T-helper 9 cell (primary cell): ENCODE results near the gene SLAMF1.

Source experiments
- DNase-seq: peaks from one replicate; pipeline ENCODE4 v3.0.0-alpha.2; 2020

Gene SLAMF1

DNA sequence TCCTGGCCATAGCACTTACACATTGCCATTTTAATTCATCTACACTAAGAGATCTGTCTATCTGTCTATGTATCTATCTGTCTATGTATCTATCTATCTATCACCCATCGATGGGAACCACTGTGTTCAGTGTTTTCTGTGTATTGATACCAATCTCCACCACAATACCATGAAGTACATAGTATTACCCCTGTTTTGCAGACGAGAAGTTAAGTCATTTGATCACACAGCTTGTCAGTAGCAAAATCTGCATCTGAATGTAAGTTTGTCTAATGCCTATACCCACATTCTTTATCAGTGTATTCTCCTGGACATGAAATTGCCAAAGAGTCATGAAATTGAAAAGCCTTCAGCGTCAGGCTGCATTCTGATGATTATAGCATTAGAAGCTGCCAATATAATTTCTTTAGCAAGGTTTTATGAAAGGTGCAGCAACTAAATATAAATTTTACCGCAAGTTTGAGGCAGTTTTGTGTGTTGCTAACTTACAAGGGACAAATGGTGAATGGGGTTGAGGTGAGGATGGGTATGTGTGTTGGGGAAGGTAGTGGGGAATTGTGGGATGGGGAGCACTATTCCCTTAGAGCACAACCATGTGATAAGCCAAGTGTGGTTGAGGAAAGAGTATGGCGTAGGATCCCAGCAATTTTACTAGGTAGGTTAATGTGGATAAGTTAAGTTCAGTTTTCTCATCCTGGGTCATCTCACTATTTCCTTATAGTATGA lies 24.2 kb downstream of the SLAMF1 start:
- no peak for DNase-seq

GRCh38 chr1:160621633-160622413 lies 25.0 kb downstream of the SLAMF1 start:
- no peak for DNase-seq

- DNase-seq = no peak
Measured at GRCh38 chr1:160620942-160621632, 25.8 kb downstream of the SLAMF1 start.

GRCh38 chr1:160619742-160620277 lies 27.0 kb downstream of the SLAMF1 start:
- DNase-seq = no peak

GRCh38 chr1:160618763-160619274 lies 28.0 kb downstream of the SLAMF1 start:
- no peak for DNase-seq

GRCh38 chr1:160618327-160618726 lies 28.5 kb downstream of the SLAMF1 start:
- DNase-seq = no peak

DNA sequence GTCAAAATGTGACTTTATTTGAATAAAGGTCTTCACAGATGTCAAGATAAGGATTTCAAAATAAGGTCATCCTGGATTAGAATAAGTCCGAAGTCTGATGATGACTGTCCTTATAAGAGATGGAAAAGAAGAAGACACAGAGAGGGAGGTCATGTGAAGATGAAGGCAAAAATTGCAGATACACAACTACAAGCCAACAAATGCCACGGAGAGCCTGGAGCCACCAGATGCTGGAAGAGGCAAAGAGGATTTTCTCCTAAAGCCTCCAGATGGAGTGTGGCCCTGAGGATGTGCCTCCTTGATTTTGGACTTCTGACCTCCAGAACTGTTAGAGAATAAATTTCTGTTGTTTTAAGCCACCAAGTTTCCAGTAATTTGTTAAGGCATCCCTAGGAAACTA lies 31.2 kb downstream of the SLAMF1 start:
- DNase-seq = no peak

DNA sequence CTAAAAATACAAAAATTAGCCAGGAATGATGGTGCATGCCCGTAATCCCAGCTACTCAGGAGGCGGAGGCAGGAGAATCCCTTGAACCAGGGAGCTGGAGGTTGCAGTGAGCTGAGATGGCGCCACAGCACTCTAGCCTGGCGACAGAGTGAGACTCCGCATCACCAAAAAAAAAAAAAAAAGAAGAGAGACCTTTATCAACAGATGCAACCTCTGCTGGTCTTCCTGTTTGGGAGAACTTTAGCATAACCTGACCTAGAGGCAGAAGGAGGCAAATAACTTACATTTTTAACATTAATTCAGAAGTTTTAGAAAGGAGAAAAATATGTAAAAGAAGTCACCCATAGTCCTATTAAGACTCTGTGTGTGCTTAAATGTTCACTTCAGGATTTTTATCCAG lies 32.4 kb downstream of the SLAMF1 start:
- DNase-seq = no peak

- no peak for DNase-seq
Measured at GRCh38 chr1:160612613-160613218, 34.1 kb downstream of the SLAMF1 start.

GRCh38 chr1:160610569-160611242 lies 36.1 kb downstream of the SLAMF1 start:
- no peak for DNase-seq

DNA sequence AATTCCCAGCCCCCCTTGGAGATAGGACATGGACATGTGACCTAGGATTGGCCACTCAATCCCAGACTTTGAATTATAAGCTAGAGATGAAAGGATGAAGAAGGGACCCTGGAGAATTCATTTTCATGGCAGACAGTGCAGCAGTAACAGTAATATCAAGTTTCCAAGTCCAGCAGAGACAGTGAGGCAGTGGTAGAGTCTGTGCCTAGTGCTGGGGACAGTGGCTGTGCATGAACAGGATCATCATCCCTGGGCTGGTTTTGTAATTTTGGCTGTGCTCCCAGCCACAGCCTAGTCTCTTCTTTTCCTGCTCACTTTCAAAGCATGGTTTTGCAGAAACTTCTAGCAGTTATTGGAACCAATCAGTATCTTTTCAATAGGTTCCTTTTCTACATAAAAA lies 37.9 kb downstream of the SLAMF1 start:
- no peak for DNase-seq

- no peak for DNase-seq
Measured at GRCh38 chr1:160608514-160608913, 38.3 kb downstream of the SLAMF1 start.

DNA sequence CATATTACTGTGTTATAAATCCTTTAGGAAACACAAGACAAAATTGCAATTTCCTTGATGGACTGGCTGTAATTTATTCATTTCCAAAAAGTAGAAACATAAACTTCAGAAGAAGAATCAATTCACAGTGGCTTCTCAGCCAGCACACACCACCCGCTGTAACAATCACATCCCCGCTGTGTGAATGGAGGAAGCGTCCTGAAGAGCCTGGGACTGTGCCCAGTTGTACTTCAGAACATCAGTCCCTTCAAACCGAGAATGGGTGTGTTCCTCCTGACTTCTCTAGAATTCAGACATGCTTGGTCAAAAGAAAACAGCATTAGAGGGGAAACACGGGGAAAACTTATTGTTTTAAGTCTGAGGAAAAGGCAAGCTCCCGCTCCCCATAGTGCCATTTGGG lies 38.8 kb downstream of the SLAMF1 start:
- DNase-seq = no peak

DNA sequence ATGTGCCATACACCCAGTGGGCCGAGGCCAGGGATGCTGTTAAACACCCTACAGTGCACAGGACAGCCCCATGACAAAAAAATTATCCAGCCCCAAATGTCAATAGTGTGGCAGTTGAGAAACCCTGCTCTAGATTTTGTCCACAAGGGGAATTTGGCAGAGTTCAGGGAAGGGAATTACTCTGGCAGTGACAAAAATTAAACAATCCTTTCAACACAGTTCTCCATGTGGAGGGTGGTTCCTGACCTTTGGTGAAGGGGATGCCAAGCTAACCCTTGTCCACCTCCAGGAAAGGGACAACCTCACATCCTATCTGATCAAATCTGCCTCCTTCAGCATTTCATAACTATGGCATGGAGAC lies 39.2 kb downstream of the SLAMF1 start:
- no peak for DNase-seq

DNA sequence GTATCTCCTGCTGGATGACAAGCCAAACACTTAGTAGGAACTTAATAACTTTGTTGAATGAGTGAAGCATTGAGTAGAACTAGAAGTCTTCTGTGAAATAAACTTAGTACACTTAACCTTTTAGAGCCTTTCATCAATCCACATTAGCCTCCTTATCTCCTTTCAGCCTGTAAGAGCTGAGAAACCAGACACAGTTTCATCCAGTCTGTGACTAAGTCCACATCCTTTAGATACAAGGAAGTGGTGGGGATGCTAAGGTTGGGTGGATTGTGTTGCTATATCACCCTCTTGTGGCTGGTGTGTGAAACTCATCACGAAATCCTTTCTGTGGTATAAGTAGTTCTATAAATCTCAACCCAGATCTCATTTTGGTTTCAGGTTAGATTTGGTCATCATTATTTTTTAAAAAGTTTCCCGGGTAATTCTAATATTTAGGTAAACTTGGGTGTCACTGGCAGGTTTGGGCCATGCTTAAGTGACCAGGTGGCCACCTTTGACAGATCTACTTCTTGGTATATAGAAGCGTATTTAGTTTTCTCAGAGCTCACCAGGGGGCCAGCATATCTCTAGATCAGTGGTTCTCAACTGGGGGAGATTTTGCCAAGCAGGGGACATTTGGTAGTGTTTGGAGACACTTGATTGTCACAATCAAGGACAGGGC lies 39.7 kb downstream of the SLAMF1 start:
- peak; percentile 25 for DNase-seq

GRCh38 chr1:160606611-160607010 lies 40.2 kb downstream of the SLAMF1 start:
- no peak for DNase-seq

DNA sequence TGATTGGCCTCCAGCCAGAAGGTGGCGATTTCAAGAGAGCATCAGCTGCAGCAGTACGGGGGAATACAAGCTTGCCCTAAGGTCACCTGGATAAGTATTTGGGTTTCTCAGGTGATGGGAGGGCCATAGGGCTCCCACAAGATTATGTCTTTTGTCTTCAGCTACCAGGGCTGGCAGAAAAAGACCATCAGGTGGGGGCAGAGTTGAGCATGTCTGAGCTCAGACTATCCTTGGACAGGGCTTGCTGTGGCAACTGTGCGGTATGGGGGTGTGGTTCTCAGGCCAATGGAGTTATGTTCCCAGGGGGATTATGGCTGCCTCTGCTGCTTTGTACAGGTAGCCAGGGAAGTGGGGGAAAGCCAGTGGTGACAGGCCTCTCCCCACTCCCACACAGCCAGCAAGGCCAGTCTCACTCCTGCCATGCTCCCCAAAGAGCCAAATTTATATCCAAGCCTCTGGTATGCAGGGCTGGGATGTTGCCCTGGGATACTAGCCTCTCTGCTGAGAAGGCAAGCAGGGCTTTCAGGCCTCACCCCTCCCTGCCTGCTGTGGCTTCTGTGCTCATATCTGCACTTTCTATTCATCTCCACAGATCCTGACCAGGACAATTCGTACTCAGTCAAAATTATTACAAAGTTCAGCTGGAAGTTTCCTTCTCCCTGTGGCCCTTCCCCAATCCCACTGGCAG lies 40.9 kb downstream of the SLAMF1 start:
- DNase-seq = no peak

DNA sequence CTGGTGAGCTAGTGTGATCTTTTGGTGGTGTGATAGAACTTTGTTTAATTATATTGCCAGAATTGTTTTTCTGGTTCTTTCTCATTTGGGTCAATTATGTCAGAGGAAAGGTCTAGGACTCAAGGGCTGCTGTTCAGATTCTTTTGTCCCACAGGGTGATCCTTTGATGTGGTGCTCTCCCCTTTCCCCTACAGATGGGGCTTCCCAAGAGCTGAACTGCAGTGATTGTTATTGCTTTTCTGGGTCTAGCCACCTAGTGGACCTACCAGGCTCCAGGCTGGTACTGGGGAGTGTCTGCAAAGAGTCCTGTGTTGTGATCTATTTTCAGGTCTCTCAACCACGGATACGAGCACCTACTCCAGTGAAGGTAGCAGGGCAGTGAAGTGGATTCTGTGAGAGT lies 41.6 kb downstream of the SLAMF1 start:
- no peak for DNase-seq

DNA sequence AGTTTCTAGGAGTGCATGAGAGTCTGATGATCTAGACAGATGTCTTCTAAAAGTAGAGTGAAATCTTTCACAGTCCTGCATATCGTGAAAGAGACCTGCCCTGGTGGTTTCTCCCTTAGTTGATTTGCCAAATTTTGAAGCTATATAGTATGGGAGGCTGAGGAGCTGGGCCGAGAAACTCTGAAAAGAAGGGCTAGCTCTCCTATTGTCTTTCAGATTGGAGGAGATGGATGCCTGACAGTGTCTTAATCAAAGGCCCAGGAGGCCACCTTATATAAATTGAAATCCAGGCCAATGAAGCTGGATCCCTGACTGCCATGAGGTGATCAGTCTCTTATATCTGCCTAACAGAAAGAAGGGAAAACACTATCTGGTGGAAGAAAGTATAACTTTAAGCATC lies 49.1 kb downstream of the SLAMF1 start:
- no peak for DNase-seq

DNA sequence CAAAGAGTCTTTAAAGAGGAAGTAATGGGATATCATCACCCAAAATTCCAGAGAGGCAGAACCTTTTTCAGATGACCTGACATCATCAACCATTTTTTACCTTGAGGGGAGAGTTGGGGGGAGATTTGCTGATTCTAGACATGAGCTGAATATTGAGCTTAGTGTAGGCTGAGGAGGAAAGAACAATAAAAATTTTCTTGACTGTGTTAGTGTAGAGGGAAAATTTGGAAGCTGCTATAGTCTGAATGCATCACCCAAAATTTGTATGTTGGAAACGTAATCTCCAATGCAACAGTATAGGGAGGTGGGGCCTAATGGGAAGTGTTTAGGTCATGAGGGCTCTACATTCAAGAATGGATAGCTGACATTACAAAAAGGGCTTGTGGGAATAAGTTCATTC lies 49.8 kb downstream of the SLAMF1 start:
- no peak for DNase-seq

DNA sequence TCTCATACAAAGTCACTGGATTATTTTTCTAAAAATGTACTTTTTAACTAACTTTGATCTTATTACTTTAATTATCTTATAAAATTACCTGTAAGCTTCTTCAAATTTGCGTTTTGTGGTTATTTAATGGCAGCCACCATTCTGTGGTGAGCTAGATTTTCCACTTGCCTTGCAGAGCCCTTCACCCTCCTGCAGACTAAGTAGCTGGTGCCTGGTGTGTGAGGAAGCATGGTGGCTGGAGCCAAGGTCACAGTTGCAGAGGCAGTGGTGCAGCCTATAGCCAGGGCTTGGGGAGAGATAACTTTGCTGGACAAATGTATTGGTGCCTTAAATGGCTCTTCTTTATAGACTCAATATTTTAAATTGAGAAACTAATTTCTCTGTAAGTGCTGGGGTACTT lies 56.4 kb downstream of the SLAMF1 start:
- no peak for DNase-seq
